OCI-LY7 (cell line): ENCODE data around the gene ABLIM1.

Source experiments
- CTCF ChIP-seq: fragments of 200-600 bp; sonication (generic); conservative IDR thresholded peaks from 2 replicates; pipeline ENCODE4 v1.5.1; 2014; ENCODE audit warnings: mild to moderate bottlenecking, antibody characterized with exemption, low read length, moderate library complexity, mixed read lengths
- EZH2phosphoT487 ChIP-seq: fragments of 200-600 bp; sonication (generic); IDR thresholded peaks from 2 replicates; pipeline ENCODE4 v1.6.1; 2018; ENCODE audit warnings: low read depth, borderline replicate concordance, mild to moderate bottlenecking, mixed run types, antibody characterized with exemption, low read length, moderate library complexity, mixed read lengths

- no peak for TF ChIP-seq CTCF
- TF ChIP-seq EZH2phosphoT487: no peak
These were observed 34.9 kb downstream of the ABLIM1 start for GRCh38 chr10:114623155-114623554.
